Prostate gland (tissue), 2 donors: ENCODE measurements around the gene TSSC4. TPM values are rescaled to one million over a fixed set of nuclear protein-coding genes. Genes with fewer than 3 reads are reported as not detected.

Experiments used
- DNase-seq: peaks from one replicate; pipeline ENCODE4 v3.0.0-alpha.2; 2019; ENCODE audit warnings: low spot score
- H3K27ac ChIP-seq, 2 donors: fragments of 200-600 bp; sonication (generic); 2 replicates each; pipeline ENCODE4 v1.5.1; 2017 to 2019
- H3K27me3 ChIP-seq: fragments of 200-600 bp; sonication (generic); replicated peaks from 2 replicates; pipeline ENCODE4 v1.5.1; 2019; ENCODE audit not compliant: insufficient read depth
- H3K36me3 ChIP-seq, 2 donors: fragments of 200-600 bp; sonication (generic); 1 replicate in 1 of 2; 2 replicates in 1 of 2; pipeline versions ENCODE4 v1.5.1 to v1.8.1; 2017 to 2019
- H3K4me1 ChIP-seq: fragments of 200-600 bp; sonication (generic); replicated peaks from 2 replicates; pipeline ENCODE4 v1.5.1; 2019
- H3K4me3 ChIP-seq, 2 donors: fragments of 200-600 bp; sonication (generic); 2 replicates each; pipeline ENCODE4 v1.5.1; 2017 to 2019
- H3K9me3 ChIP-seq: fragments of 200-600 bp; sonication (generic); 2 replicates; pipeline ENCODE4 v1.5.1; 2017
- POLR2A ChIP-seq: fragments of 450-650 bp; IDR thresholded peaks from one replicate; pipeline ENCODE4 v1.6.1; 2016; ENCODE audit warnings: antibody characterized with exemption, mild to moderate bottlenecking
- POLR2AphosphoS5 ChIP-seq: sonication (generic); formaldehyde crosslinking; IDR thresholded peaks from one replicate; pipeline ENCODE4 v1.6.1; 2017; ENCODE audit warnings: antibody characterized with exemption
- WGBS: methylation state at CpG from one replicate; pipeline ENCODE4 v1.1.5; 2018; 5-methylcytosine and 5-hydroxymethylcytosine counted together
- intact Hi-C: fragments of 100-400 bp; cut with DNase I; formaldehyde crosslinking; loops from one replicate; pipeline ENCODE4 v1.14.2; 2022
- total RNA-seq, 2 donors: library from RNA; depleted of rRNA; stranded (reverse); fragments of >200 nt; gene quantifications; one replicate each; pipeline ENCODE4 v1.1.0, GENCODE V29; 2016
- TF ChIP-seq, protein P1 (sequence below), 4 experiments: fragments of 200-600 bp in 2 of 4; fragments of 450-650 bp in 2 of 4; sonication (generic) in 2 of 4; IDR thresholded peaks; 1 replicate in 3 of 4; 2 replicates in 1 of 4; pipeline ENCODE4 v1.5.1; 2016 to 2019; ENCODE audit warnings: antibody characterized with exemption in 4 of 4, mild to moderate bottlenecking in 2 of 4, moderate library complexity in 2 of 4

TSSC4 gene
- total RNA-seq, 2 donors from 2014 or later, result 40.4 to 71.1 TPM

DNA sequence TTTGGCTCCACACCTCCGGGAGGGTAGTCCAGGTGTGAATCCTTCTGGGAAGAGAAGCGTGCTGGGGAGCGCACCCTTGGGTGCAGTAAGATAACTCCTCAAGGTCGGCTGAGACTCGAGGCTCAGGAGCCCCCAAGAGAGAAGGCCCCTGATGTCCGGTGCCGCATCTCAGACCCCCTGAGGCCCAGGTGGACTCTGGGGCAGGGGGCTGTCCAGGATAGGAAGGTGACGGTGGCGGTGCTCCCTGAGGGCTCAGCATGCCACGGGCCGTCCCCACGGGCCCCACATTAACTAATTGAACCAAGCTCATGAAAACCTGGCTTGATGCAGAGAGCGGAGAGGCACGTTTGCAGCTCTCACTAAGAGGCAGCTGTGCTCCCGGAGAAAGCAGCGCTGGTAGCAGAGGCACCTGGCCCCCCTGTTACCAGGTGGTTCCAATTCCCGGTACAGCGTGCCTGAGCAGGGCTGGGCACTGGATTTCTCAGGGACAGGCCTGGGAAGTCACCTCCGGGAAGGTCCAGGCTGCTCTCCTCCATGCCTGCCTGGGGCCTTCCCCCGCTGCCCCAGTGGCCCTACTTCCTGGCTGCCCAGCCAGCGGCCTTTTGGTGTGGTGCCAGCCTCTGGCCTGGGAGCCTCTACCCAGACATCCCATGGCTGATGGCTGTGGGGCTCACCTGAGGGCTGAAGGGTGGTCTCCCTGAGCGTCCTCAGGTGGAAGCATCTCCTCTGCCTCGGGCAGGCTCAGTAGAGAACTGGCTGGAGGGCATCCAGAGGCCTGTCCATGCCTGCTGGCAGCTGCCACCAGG is 45.4 kb downstream of the TSSC4 start:
- intact Hi-C loops, result no loop called here
- no peak for TF ChIP-seq POLR2A
- TF ChIP-seq, protein P1, sequence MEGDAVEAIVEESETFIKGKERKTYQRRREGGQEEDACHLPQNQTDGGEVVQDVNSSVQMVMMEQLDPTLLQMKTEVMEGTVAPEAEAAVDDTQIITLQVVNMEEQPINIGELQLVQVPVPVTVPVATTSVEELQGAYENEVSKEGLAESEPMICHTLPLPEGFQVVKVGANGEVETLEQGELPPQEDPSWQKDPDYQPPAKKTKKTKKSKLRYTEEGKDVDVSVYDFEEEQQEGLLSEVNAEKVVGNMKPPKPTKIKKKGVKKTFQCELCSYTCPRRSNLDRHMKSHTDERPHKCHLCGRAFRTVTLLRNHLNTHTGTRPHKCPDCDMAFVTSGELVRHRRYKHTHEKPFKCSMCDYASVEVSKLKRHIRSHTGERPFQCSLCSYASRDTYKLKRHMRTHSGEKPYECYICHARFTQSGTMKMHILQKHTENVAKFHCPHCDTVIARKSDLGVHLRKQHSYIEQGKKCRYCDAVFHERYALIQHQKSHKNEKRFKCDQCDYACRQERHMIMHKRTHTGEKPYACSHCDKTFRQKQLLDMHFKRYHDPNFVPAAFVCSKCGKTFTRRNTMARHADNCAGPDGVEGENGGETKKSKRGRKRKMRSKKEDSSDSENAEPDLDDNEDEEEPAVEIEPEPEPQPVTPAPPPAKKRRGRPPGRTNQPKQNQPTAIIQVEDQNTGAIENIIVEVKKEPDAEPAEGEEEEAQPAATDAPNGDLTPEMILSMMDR (IDR thresholded peaks at IDR 0.05), result no peak
- no peaks in the 10 kb centered on the region for H3K4me1 ChIP-seq
- no peaks in the 10 kb centered on the region for H3K9me3 ChIP-seq
- H3K27ac ChIP-seq, result no peak overlapping the region
- no peak for DNase-seq
- no peaks in the 10 kb centered on the region for H3K27me3 ChIP-seq
- H3K36me3 ChIP-seq, result no peaks in the 10 kb centered on the region
- 58% methylated on average over 22 of the region's 23 CpGs for whole genome bisulfite sequencing
- H3K4me3 ChIP-seq, result peak overlapping the region; percentile 34 to 41

DNA sequence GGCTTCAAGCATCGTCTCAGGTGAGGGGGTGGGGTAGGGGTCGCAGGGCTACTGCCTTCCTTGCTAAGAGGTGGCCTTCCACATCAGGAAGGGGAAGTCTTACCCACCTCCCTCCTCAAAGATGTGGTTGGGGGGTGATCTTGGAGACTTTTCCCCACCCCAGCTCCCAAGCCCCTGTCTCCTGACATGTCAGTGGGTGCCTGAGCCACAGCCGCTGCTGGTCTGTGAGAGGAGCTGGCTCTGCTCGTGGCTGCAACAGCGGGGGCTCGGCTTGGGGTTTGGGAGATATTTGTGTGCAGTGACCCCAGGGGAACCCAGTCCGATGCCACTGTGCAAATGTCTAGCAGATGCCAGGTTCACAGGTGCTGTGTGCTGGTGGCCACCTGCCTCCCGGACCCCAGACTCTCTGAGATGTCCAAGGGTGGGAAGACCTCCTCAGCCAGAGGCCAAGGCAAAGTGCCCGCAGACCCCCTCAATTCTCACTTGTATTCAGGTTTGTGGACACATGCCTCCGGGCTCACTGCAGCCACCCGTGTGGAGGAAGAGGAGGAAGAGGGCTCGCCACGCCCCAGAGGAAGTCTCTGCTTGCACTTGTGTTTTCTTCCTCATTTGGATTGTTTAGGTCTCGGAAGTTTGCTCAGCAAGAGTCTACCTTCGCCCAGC is 46.2 kb downstream of the TSSC4 start:
- intact Hi-C loops, result no loop called here
- Histone ChIP-seq H3K27me3 (no peaks in the 10 kb centered on the region), H3K27ac (no peak overlapping the region), H3K9me3 (no peaks in the 10 kb centered on the region), H3K36me3 (no peaks in the 10 kb centered on the region), H3K4me1 (no peaks in the 10 kb centered on the region), H3K4me3 (no peak overlapping the region)
- TF ChIP-seq, protein P1 (IDR thresholded peaks at IDR 0.05), result no peak
- TF ChIP-seq POLR2A (no peak), POLR2AphosphoS5 (no peak)
- DNase-seq, result no peak
- 87% methylated on average over 15 of the region's 15 CpGs for WGBS

DNA sequence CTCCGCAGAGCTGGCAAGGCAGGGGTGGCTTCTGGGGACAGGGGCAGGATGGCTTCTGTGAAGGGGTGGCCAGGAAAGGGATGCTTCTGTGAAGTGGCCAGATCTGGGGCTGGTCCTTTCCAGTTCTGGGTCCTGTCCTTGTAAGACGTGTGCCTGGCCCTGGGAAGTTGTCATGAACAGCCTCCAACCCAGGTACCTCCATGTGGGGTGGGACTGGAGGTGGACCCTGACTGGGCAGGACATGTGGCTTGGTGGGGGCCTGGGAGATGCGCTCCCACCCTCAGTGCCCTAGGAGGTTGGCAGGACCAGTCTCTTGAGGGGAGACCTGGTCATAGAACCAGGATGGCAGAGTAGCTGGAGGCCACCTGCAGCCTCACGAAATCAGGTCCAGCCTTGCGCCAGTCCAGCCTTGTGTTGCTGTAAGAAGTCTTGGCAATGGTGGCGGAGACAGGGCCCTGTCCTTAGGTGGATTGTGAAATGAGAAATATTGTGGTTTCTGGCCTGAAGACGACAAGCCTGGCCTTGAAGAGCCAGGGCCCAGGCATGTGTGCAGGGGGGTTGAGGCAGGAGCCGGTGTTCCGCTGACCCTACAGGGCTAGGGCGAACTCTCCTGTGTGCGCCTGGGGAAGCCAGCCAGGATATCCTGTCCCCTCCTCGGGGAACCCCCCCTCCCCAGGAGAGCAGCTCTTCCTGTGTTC is 46.9 kb downstream of the TSSC4 start:
- intact Hi-C loops, result no loop called here
- H3K4me3 ChIP-seq, result no peak overlapping the region
- no peaks in the 10 kb centered on the region for H3K9me3 ChIP-seq
- no peaks in the 10 kb centered on the region for H3K4me1 ChIP-seq
- no peak for DNase-seq
- no peaks in the 10 kb centered on the region for H3K36me3 ChIP-seq
- 81% methylated on average over 12 of the region's 12 CpGs for WGBS
- H3K27ac ChIP-seq, result no peak overlapping the region
- TF ChIP-seq, protein P1 (IDR thresholded peaks at IDR 0.05), result no peak
- no peak for TF ChIP-seq POLR2A
- no peak for TF ChIP-seq POLR2AphosphoS5
- no peaks in the 10 kb centered on the region for H3K27me3 ChIP-seq

DNA sequence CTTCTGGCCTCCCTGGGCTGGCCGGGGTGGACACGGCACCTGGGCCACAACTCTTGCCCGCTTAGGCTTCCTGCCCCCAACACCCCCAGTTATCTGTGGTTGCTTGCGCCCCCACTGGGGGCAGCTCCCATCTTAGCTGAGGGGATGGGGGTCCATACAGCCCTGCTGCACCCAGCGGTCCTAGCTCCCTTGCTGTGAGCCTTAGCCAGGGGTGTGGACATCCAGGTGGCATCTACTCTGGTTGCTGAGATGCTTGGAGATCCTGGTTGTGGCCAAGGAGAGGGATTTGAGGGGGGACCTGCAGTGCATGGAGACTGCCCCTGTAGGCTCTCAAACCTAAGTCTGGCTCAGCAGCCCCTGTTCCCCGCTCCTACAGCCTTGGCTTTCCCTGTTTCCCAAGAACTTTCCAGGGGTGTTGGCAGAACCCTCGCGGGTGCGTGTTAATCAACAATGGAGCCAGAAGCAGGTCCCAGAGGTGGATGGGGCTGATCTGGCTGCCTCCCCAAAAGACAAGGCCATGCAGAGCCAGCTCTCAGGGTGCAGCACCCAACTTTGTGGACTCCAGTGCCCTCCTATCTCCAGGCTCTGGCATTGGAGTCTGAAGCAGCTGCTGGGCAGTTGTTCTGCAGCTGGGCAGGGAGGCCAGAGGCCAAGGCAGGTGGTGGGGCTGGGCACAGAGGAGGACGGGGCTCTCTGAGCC is 47.6 kb downstream of the TSSC4 start:
- no peak for DNase-seq
- 85% methylated on average over 10 of the region's 10 CpGs for WGBS
- TF ChIP-seq POLR2AphosphoS5 (no peak), POLR2A (no peak)
- TF ChIP-seq, protein P1 (IDR thresholded peaks at IDR 0.05), result no peak
- Histone ChIP-seq H3K9me3 (no peaks in the 10 kb centered on the region), H3K4me3 (no peak overlapping the region), H3K36me3 (no peaks in the 10 kb centered on the region), H3K27ac (no peak overlapping the region), H3K27me3 (no peaks in the 10 kb centered on the region), H3K4me1 (no peaks in the 10 kb centered on the region)
- intact Hi-C loops, result no loop called here
